Stimulated activated memory B cell treated with anti-CD40 and anti-IgM and Interleukin-4, amounts not matched to agents 10 μg/mL and 1 μg/mL and 100 μg/mL, for 72 hours (primary cell): ENCODE results near the gene LDLRAP1.

Experiments
- ATAC-seq: fragments of 150-1000 bp; cut with Tn5 transposase; 2 replicates; pipeline ENCODE4 v1.10.0; 2021
- H3K27ac Mint-ChIP-seq: one replicate; pipeline ENCODE4 v1.8.0; 2022; ENCODE audit warnings: mild to moderate bottlenecking, mixed read lengths
- H3K27me3 Mint-ChIP-seq: one replicate; pipeline ENCODE4 v1.8.0; 2022; ENCODE audit warnings: mixed read lengths
- H3K36me3 Mint-ChIP-seq: one replicate; pipeline ENCODE4 v1.8.0; 2022; ENCODE audit warnings: mixed read lengths
- H3K4me1 Mint-ChIP-seq: one replicate; pipeline ENCODE4 v1.8.0; 2022; ENCODE audit warnings: mixed read lengths
- H3K4me3 Mint-ChIP-seq: one replicate; pipeline ENCODE4 v1.8.0; 2022; ENCODE audit warnings: mild to moderate bottlenecking, moderate library complexity, mixed read lengths
- H3K9me3 Mint-ChIP-seq: one replicate; pipeline ENCODE4 v1.8.0; 2022; ENCODE audit warnings: mixed read lengths

Gene LDLRAP1

DNA sequence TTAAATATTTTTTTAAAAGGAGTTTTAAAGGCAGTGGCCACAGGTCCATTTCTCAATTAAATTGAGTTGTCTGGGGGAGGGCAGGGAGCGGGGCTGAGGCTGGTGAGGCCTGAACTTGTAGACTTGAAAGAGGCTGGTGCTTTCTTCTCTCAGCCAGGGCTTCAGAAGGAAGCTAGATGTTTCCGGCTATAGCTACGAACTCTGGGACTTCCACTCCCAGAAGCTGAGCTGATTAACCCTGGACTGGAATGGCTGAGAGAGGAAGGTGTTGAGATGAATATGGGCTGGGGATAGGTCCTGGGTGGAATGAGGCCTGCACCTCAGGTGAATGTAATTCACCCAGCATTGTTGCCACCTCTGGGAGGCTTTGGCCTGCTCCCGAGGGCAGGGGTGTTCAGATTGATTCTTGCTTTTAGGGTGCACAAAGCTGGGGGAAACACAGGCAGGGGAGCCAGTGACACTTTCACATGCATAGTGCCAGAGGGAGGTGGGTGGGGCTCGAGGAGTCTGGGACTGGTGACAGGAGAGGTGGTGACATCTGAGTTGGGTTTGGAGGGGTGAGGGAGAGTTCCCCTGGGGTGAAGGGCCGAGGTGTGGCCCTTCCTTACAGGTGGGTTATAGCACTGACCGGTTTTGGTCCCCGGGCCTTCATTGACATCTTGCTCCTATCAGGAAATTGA lies 18.2 kb downstream of the LDLRAP1 start:
- H3K4me3 Mint-ChIP-seq, result no peak overlapping the region
- H3K9me3 Mint-ChIP-seq, result no peaks in the 10 kb centered on the region
- H3K27ac Mint-ChIP-seq, result peak overlapping the region; percentile 82

DNA sequence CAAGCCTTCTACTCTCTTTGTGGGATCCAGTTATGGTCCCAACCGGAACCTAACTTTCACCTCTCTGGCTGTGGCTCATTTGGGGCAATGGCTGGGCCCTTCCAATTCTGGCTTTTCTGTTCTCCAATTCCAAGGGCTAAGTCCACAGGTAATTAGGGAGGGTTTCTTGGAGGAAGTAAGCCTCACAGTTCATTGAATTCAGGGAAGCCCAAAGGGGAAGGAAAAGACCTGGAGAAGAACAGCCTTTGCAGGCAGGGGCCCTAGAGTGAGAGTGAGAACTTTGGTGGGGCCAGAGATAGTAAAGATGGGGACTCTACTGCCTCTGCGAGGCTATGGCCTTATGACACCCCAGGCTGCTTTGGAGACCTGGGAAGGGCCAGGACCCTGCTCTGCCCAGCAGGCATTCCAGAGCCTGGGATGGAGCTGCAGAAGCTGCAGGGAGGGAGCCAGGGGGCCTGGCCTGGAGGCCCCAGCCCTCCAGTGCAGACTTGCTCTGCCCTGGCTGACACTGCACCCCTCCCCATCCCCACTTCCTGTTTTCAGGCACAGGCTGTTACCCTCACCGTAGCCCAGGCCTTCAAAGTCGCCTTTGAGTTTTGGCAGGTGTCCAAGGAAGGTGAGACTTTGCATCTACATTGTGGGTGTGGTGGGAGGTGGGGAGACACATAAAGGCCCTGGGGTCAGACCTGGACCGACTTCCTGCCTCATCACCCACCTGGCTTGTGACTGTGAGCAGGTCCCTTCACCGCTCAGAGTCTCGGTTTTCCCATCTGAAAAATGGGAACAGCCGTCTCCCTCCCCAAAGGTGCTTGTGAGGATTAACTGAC lies 18.9 kb downstream of the LDLRAP1 start:
- no peak overlapping the region for H3K4me3 Mint-ChIP-seq
- peaks cover 56% of the 10 kb centered on the region for H3K4me1 Mint-ChIP-seq
- peaks cover 20% of the 10 kb centered on the region for H3K36me3 Mint-ChIP-seq
- H3K27ac Mint-ChIP-seq, result peak overlapping the region; percentile 82
- H3K27me3 Mint-ChIP-seq, result no peaks in the 10 kb centered on the region
- peak; percentile 93 for ATAC-seq
- no peaks in the 10 kb centered on the region for H3K9me3 Mint-ChIP-seq

More for the DNA sequence above, 18.2 kb downstream of the LDLRAP1 start:
- ATAC-seq, result no peak
- H3K36me3 Mint-ChIP-seq, result peaks cover 20% of the 10 kb centered on the region
- no peaks in the 10 kb centered on the region for H3K27me3 Mint-ChIP-seq
- peaks cover 62% of the 10 kb centered on the region for H3K4me1 Mint-ChIP-seq

DNA sequence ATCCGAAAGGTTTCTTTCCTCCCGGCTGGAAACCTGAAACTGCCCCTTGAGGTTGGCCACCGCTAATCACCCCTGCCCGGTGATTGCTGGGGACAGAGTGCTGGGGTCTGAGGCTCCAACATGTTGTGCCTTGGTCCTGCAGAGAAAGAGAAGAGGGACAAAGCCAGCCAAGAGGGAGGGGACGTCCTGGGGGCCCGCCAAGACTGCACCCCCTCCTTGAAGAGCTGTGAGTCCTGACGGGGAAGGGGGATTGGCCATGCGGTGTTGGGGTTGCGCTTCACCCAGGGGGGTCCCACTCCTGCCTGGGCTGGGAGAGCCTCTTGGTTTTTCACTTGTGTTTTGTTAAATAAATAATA lies 19.5 kb downstream of the LDLRAP1 start:
- Mint-ChIP-seq H3K27me3 (no peaks in the 10 kb centered on the region), H3K27ac (peak overlapping the region; percentile 82), H3K36me3 (peaks cover 16% of the 10 kb centered on the region), H3K4me3 (no peak overlapping the region), H3K9me3 (no peaks in the 10 kb centered on the region), H3K4me1 (peaks cover 54% of the 10 kb centered on the region)
- no peak for ATAC-seq

DNA sequence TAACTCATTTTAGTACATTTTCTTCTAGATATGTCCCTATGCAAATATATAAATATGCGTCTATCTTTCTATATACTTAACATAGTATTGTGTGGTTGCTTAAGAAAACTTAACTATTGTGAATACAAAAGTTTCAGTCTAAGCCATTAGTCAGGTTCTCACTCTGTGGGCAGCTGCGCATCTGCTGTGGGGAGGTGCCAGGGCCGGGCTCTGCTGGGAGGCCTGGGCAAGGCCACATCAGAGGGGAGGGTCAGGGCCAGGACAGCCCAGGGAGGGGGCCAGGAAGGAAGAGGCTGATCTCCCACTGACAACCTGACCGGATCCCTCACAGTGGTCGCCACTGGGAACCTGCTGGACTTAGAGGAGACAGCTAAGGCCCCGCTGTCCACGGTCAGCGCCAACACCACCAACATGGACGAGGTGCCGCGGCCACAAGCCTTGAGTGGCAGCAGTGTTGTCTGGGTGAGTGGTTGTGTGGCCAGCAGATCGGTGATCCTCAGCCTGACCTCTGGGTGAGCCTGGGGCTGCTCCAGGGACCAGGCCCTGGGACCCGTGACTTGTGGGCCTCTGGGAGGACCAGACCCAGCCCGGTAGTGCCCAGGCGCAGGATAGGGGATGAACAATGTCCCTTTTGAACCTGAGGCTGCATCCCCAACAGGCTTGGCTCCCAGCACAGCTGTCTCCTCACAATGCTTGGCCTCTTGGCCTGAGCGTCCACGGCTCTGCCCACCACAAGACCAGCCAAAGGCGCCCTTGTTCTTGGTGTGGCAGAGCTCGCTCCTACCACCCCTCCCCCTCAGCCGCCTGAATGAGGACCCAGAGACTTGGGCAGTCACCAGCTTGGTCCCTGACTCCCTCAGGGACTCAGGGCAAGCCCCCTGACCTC lies 20.2 kb downstream of the LDLRAP1 start:
- Mint-ChIP-seq H3K27me3 (no peaks in the 10 kb centered on the region), H3K4me1 (peaks cover 54% of the 10 kb centered on the region), H3K27ac (peak overlapping the region; percentile 82), H3K4me3 (no peak overlapping the region), H3K9me3 (no peaks in the 10 kb centered on the region), H3K36me3 (peaks cover 16% of the 10 kb centered on the region)
- ATAC-seq, result no peak

DNA sequence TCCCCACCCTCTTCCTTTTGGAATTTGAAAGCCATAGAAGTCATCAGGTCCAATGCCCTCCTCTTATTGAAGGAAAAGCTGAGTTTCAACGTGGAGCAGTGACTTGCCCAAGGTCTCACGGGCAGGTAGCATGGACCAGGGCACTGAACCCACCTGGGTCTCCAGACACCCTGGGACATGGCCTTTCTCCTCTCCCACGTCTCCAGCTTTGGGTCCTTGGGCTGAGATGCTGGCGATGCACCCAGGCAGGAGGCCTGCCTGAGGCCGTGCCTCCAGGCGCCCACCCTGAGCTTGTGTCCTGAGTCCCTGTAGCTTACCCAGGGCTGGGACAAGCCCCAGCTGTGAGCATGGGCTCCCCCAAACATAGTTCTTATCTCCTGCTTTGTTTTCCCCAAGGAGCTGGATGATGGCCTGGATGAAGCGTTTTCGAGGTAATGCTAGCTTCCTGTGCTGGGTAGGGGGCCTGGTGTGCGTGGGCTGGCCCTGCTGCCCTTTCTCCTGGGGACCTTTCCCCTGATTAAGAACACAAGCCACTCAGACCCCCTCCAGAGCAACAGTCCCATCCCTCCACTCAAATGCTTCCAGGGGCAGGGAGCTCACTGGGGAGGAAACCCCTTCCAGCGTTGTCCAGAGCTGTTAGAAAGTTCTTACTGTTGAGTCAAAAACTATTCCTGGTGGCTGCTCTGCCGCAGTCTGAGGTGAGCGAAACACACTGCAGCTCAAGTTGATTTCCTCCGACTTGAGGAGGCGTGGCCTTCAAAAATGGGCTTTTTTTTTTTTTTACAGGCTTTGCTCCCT lies 21.6 kb downstream of the LDLRAP1 start:
- ATAC-seq, result no peak
- Mint-ChIP-seq H3K27ac (no peak overlapping the region), H3K9me3 (no peaks in the 10 kb centered on the region), H3K36me3 (peaks cover 16% of the 10 kb centered on the region), H3K4me1 (peaks cover 47% of the 10 kb centered on the region), H3K4me3 (no peak overlapping the region), H3K27me3 (no peaks in the 10 kb centered on the region)

DNA sequence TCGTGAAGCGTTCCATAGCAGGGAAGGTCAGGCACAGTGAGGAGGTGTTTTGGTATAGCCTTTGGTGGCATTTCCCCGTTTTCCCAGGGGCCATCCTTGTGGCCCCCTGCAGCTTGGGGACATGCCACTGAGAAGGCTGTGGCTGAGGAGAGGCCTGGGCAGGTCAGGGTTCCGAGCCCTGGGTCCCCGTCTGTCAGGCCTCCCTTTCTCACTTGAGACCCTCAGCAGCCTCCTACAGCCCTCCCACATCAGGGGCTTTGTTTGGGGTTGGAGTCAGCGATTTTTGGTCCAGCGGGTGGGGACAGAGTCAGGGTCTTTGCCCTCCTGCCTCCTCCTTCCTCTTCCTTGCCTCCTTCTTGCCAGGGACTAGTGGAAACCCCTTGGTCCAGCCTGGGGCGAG lies 22.2 kb downstream of the LDLRAP1 start:
- Mint-ChIP-seq H3K27me3 (no peaks in the 10 kb centered on the region), H3K4me3 (no peak overlapping the region), H3K4me1 (peaks cover 43% of the 10 kb centered on the region), H3K36me3 (peaks cover 16% of the 10 kb centered on the region), H3K9me3 (no peaks in the 10 kb centered on the region), H3K27ac (no peak overlapping the region)
- no peak for ATAC-seq

DNA sequence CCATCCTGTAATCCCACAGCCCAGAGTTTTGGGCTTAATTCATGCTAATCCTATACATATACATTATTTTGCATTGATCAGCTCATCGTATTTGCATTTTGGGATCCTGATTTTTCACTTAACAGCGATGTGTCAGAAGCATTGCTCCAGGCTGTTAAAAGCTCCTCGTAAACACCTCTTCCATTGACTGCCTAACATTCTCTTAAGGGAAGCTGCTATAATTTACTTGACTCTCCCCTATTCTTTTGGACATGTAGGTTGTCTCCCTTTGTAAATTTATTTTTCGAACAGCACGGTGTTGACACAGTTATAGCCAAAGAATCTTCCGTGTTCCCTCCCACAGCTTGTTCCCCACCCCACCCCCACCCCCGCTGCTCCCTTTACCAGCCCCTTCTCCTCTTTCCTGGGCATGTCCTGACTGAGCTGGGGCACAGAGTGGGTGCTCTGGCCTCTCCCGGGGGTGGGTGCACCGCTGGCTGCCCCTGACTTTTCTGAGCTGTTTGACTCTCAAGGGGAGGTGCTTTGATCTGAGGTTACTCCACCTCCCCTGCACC lies 22.8 kb downstream of the LDLRAP1 start:
- no peak overlapping the region for H3K27ac Mint-ChIP-seq
- no peaks in the 10 kb centered on the region for H3K9me3 Mint-ChIP-seq
- H3K4me1 Mint-ChIP-seq, result peaks cover 37% of the 10 kb centered on the region
- H3K27me3 Mint-ChIP-seq, result no peaks in the 10 kb centered on the region
- peaks cover 16% of the 10 kb centered on the region for H3K36me3 Mint-ChIP-seq
- ATAC-seq, result no peak
- H3K4me3 Mint-ChIP-seq, result no peak overlapping the region

DNA sequence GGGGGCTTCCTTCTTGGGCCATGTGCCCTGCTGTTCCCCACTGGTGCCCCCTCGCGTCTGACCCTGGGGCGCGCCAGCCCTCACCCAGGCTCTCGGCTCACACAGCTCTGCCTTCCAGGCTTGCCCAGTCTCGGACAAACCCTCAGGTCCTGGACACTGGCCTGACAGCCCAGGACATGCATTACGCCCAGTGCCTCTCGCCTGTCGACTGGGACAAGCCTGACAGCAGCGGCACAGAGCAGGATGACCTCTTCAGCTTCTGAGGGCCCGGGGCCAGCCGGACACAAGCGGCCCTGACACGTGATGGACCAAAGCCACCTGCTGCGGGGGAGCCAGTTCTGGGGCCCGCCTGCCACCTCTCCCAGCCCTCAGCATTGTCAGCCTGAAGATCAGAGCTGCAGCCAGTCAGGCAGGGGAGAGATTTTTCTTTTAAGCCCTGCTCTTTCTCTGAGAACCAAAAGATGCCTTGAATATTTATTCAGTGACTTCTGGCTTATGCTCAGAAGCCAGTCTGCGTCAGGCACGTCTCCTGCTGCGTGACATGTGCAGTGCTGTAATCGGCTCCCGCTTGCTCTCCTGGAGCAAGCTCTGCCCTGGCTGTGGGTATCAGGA lies 23.4 kb downstream of the LDLRAP1 start:
- ATAC-seq, result no peak

DNA sequence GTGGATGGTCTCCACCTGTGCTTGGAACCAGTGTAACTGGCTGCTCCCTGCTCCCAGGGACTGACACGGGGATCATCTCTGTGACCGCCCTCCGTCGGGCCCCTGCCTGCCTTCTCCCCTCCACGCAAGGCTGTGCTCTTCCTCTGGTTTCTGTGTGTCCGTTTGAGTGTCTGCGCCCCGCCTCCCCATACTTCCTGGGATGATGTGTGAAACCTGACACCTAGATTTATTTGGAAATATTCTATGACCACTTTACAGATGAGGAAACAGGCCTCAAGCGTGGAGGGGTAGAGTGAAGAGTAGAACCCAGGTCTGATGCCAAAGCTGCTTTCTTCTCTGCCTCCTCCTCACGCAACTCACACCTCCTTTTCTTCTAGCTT lies 24.3 kb downstream of the LDLRAP1 start:
- ATAC-seq, result no peak
- peaks cover 26% of the 10 kb centered on the region for H3K4me1 Mint-ChIP-seq
- peaks cover 1% of the 10 kb centered on the region for H3K27me3 Mint-ChIP-seq
- H3K27ac Mint-ChIP-seq, result no peak overlapping the region
- no peak overlapping the region for H3K4me3 Mint-ChIP-seq
- H3K36me3 Mint-ChIP-seq, result peaks cover 15% of the 10 kb centered on the region
- no peaks in the 10 kb centered on the region for H3K9me3 Mint-ChIP-seq

More for the DNA sequence above, 23.4 kb downstream of the LDLRAP1 start:
- Mint-ChIP-seq H3K36me3 (peaks cover 16% of the 10 kb centered on the region), H3K4me1 (peaks cover 31% of the 10 kb centered on the region), H3K27me3 (no peaks in the 10 kb centered on the region), H3K9me3 (no peaks in the 10 kb centered on the region), H3K4me3 (no peak overlapping the region), H3K27ac (no peak overlapping the region)

DNA sequence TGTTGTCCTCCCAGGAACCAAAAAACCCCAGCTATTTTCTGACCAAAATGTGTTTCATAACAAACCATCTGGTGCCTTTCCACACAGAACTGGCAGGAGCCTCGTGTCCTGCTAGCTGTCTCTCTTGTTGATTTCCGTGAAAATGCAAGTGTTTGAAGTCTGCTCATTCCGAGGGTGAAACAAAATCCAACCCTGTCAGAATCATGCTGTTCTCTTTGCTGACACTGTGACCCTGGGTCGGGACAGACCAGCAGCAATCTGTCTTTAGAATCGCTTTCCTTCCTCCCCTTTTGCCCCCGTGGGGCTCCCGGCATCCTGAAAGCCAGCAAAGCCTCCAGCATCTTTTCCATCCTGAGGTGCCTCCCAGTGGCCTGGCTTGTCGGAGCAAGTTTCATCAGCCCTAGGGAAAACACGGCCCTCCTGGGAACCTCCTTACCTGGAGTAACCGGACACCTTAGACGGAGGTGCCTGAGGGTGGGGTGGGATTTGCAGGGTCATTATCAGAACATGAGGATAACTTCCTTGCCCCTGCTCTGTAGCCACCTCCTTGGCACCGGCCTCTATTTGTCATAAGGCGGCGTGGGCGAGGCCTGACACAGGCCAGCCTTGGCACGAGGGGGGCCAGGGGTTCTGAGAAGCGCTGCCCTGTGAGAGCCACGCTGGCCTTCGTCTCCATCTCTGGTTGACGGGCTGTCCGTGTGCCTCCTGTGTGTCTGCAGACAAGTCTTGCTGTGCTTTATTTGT lies 24.9 kb downstream of the LDLRAP1 start:
- peaks cover 26% of the 10 kb centered on the region for H3K4me1 Mint-ChIP-seq
- no peaks in the 10 kb centered on the region for H3K9me3 Mint-ChIP-seq
- no peak overlapping the region for H3K4me3 Mint-ChIP-seq
- H3K27ac Mint-ChIP-seq, result no peak overlapping the region
- H3K27me3 Mint-ChIP-seq, result peaks cover 7% of the 10 kb centered on the region
- H3K36me3 Mint-ChIP-seq, result peaks cover 11% of the 10 kb centered on the region
- ATAC-seq, result no peak

DNA sequence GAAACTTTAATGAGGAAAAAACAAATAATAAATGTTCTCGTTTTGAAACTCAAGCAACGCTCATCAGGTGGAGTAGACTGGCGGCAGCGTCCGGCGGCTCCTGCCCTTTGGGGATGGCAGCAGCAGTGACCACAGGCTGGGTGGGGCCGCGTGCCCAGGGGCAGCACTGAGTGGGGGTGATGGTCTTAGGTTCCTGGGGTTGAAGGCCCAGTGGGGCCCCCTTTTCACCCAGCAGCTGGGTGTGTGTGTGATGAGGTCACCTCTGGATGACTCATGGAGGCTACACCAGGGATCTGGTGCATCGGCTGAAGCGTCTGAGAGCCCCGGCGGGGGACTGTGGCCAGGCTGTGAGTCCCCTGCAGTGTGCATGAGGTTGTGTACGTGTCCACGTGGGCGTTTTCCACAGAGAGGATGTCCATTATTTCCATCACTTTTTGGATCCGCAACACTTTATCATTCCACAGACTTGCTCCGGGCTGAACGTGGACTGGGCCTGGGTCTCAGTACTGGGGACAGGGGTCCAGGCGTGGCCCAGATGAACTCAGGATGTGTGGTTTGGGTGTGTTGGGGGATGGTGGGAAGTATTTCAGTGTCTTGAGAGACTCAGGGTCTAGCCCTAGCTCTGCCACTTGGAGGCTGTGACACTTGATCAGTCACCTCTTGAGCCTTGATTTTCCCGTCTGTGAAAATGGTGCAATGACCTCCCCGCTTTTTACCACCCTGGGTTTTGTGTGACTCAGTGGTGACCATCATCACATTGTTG lies 25.6 kb downstream of the LDLRAP1 start:
- no peak overlapping the region for H3K27ac Mint-ChIP-seq
- H3K36me3 Mint-ChIP-seq, result peaks cover 11% of the 10 kb centered on the region
- peaks cover 11% of the 10 kb centered on the region for H3K27me3 Mint-ChIP-seq
- ATAC-seq, result peak; percentile 34
- peaks cover 27% of the 10 kb centered on the region for H3K4me1 Mint-ChIP-seq
- H3K4me3 Mint-ChIP-seq, result no peak overlapping the region
- H3K9me3 Mint-ChIP-seq, result no peaks in the 10 kb centered on the region

DNA sequence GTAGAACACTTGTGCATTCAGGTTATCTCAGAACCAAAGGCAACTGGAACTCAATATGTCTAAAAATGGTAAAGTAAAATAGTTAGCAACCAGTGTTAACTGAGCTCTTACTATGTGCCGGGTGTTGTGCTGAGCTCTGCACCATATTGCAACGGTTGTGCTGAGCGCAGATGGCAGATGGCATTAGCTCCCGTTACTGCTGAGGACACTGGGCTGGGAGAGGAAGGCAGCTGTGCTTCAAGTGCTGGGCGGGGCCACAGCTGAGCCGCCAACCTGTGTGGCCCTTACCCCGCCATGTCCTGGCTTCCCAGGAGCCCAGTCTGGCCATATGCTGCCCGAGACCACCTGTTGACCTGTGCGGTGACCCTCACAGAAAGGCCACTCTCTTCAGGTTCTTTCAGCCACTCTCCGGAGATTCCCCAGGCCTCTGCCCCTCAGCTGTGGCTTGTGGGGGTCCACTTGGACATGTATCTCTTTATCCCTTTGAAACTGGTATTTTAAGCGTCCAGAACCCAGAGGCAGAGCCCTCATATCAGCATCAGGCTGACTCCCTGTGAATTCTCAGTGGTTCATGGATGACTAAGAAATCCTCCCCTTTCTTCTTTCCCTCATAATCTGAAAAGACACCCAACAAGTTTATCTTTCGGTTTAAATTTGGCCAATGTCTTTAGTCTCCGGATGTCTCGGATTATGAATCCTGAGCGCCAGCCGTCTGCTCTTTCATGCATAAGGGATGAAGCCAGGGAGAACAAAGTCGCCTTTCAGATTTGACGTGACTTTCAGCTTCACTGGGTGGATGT lies 26.4 kb downstream of the LDLRAP1 start:
- H3K27me3 Mint-ChIP-seq, result peaks cover 11% of the 10 kb centered on the region
- H3K4me1 Mint-ChIP-seq, result peaks cover 27% of the 10 kb centered on the region
- H3K36me3 Mint-ChIP-seq, result peaks cover 10% of the 10 kb centered on the region
- H3K9me3 Mint-ChIP-seq, result no peaks in the 10 kb centered on the region
- no peak for ATAC-seq
- no peak overlapping the region for H3K27ac Mint-ChIP-seq
- no peak overlapping the region for H3K4me3 Mint-ChIP-seq
